Colonic mucosa (tissue), 4 donors: ENCODE data around the gene MAP4. TPM values are rescaled to one million over a fixed set of nuclear protein-coding genes. Genes with fewer than 3 reads are reported as not detected.

Source experiments
- DNase-seq: peaks from one replicate; pipeline ENCODE4 v3.0.0-alpha.2; 2020
- H3K27ac ChIP-seq: fragments of 200-600 bp; one replicate; pipeline ENCODE4 v1.8.0; 2021
- H3K27me3 ChIP-seq: fragments of 200-600 bp; one replicate; pipeline ENCODE4 v1.8.0; 2021
- H3K36me3 ChIP-seq: fragments of 200-600 bp; one replicate; pipeline ENCODE4 v1.8.0; 2021
- H3K4me1 ChIP-seq: fragments of 200-600 bp; one replicate; pipeline ENCODE4 v1.8.0; 2021; ENCODE audit warnings: mild to moderate bottlenecking
- H3K4me3 ChIP-seq: fragments of 200-600 bp; one replicate; pipeline ENCODE4 v1.8.0; 2021
- H3K9ac ChIP-seq, 2 donors: one replicate each; pipeline ENCODE4 v1.7.0; 2013; ENCODE audit warnings: control low read depth in 2 of 2, low read depth in 2 of 2, low read length in 2 of 2
- H3K9me3 ChIP-seq: fragments of 200-600 bp; one replicate; pipeline ENCODE4 v1.8.0; 2021
- CTCF ChIP-seq: fragments of 200-600 bp; IDR thresholded peaks from one replicate; pipeline ENCODE4 v1.8.0; 2022; ENCODE audit warnings: antibody characterized with exemption, mild to moderate bottlenecking
- intact Hi-C: fragments of 100-400 bp; cut with DNase I; formaldehyde crosslinking; loops from one replicate; pipeline ENCODE4 v1.14.1; 2022
- total RNA-seq, 2 donors: library from RNA; stranded (reverse); fragmentation: NEBNext Ultra II Directional in 1 of 2; extraction: Animal tissue kit (Norgen Biotek cat#: 25700) in 1 of 2; gene quantifications; one replicate each; pipeline ENCODE4 v1.2.1, GENCODE V29; 2021
- donor health status: healthy.
- donor health status: DM: no; HTN: no; CAD: no.
- donor health status: DM: no; HTN: no; CAD: no.

MAP4 gene
- total RNA-seq, 2 donors from 2014 or later = 117 to 132 TPM

GRCh38 chr3:47870702-47871260 lies 145.4 kb downstream of the MAP4 start:
- TF ChIP-seq CTCF = no peak
- H3K36me3 ChIP-seq = peaks cover 6% of the 10 kb centered on the region

GRCh38 chr3:47870156-47870555 lies 146.1 kb downstream of the MAP4 start:
- intact Hi-C loops = no loop called here
- no peak for DNase-seq

More at GRCh38 chr3:47870702-47871260, 145.4 kb downstream of the MAP4 start:
- H3K4me1 ChIP-seq = no peaks in the 10 kb centered on the region
- no peaks in the 10 kb centered on the region for H3K9me3 ChIP-seq
- H3K27me3 ChIP-seq = no peaks in the 10 kb centered on the region
- no peak overlapping the region for H3K9ac ChIP-seq
- intact Hi-C loops = no loop called here
- DNase-seq = no peak
- no peak overlapping the region for H3K27ac ChIP-seq
- no peak overlapping the region for H3K4me3 ChIP-seq

GRCh38 chr3:47868306-47868705 lies 147.9 kb downstream of the MAP4 start:
- Histone ChIP-seq H3K36me3 (peaks cover 6% of the 10 kb centered on the region), H3K27me3 (no peaks in the 10 kb centered on the region), H3K9ac (no peak overlapping the region), H3K4me3 (no peak overlapping the region), H3K4me1 (no peaks in the 10 kb centered on the region), H3K9me3 (no peaks in the 10 kb centered on the region), H3K27ac (no peak overlapping the region)
- intact Hi-C loops = no loop called here
- TF ChIP-seq CTCF = no peak
- no peak for DNase-seq

More at GRCh38 chr3:47870156-47870555, 146.1 kb downstream of the MAP4 start:
- no peaks in the 10 kb centered on the region for H3K4me1 ChIP-seq
- H3K9me3 ChIP-seq = no peaks in the 10 kb centered on the region
- no peak overlapping the region for H3K27ac ChIP-seq
- peaks cover 6% of the 10 kb centered on the region for H3K36me3 ChIP-seq
- no peak overlapping the region for H3K9ac ChIP-seq
- no peak for TF ChIP-seq CTCF
- no peaks in the 10 kb centered on the region for H3K27me3 ChIP-seq
- H3K4me3 ChIP-seq = no peak overlapping the region

- no peak for TF ChIP-seq CTCF
- Histone ChIP-seq H3K4me1 (no peaks in the 10 kb centered on the region), H3K9me3 (no peaks in the 10 kb centered on the region), H3K4me3 (no peak overlapping the region), H3K27me3 (no peaks in the 10 kb centered on the region), H3K27ac (no peak overlapping the region), H3K9ac (no peak overlapping the region), H3K36me3 (peaks cover 6% of the 10 kb centered on the region)
- no peak for DNase-seq
- intact Hi-C loops = no loop called here
These were observed 148.7 kb downstream of the MAP4 start for GRCh38 chr3:47867451-47868044.

GRCh38 chr3:47865192-47865591 lies 151.0 kb downstream of the MAP4 start:
- DNase-seq = no peak
- peaks cover 6% of the 10 kb centered on the region for H3K36me3 ChIP-seq
- H3K27me3 ChIP-seq = no peaks in the 10 kb centered on the region

More at GRCh38 chr3:47865192-47865591, 151.0 kb downstream of the MAP4 start:
- no peak overlapping the region for H3K4me3 ChIP-seq
- H3K4me1 ChIP-seq = no peaks in the 10 kb centered on the region
- H3K9me3 ChIP-seq = no peaks in the 10 kb centered on the region
- H3K27ac ChIP-seq = no peak overlapping the region
- no peak for TF ChIP-seq CTCF
- intact Hi-C loops = no loop called here
- H3K9ac ChIP-seq = no peak overlapping the region
